H1 (cell line): Measurements from ENCODE around the gene TRUB1. TPM values are rescaled to one million over a fixed set of nuclear protein-coding genes. Genes with fewer than 3 reads are reported as not detected.

Experiments
- CTCF ChIA-PET: fragments of 300-600 bp; sonication (Branson Sonifier 250); formaldehyde crosslinking; loops from one replicate; lab custom pipeline; 2021; ENCODE audit not compliant: partially characterized antibody; lab: Charles Lee
- POLR2A ChIA-PET: fragments of 300-600 bp; sonication (Branson Sonifier 250); formaldehyde crosslinking; loops from one replicate; lab custom pipeline; 2021; ENCODE audit warnings: inconsistent platforms; ENCODE audit not compliant: partially characterized antibody; lab: Charles Lee
- DNase-seq, 2 experiments: peaks; one replicate each; pipeline versions ENCODE4 v3.0.0 to v3.0.0-alpha.2; 2010 to 2022; ENCODE audit warnings: low spot score in 2 of 2, low read depth in 1 of 2, mixed read lengths in 1 of 2
- FAIRE-seq: peaks from 2 replicates; lab custom pipeline; 2011; peaks lifted over from hg19 to GRCh38; lab: Jason Lieb, UNC
- H2AFZ ChIP-seq: 2 replicates; pipeline ENCODE4 v1.8.1; 2012; ENCODE audit warnings: low read length, inconsistent platforms
- H2AK5ac ChIP-seq: 2 replicates; pipeline ENCODE4 v1.6.1; 2013; ENCODE audit warnings: low read depth, low read length
- H2BK120ac ChIP-seq: replicated peaks from 2 replicates; pipeline ENCODE3; 2013; ENCODE audit warnings: low read depth, low read length, inconsistent platforms
- H2BK12ac ChIP-seq: 2 replicates; pipeline ENCODE4 v1.6.1; 2013; ENCODE audit warnings: low read depth, low read length
- H2BK15ac ChIP-seq: 2 replicates; pipeline ENCODE4 v1.6.1; 2013; ENCODE audit warnings: low read length
- H2BK20ac ChIP-seq: 2 replicates; pipeline ENCODE4 v1.6.1; 2013; ENCODE audit warnings: low read length
- H2BK5ac ChIP-seq: 2 replicates; pipeline ENCODE4 v1.6.1; 2013; ENCODE audit warnings: low read depth, low read length
- H3K14ac ChIP-seq: 2 replicates; pipeline ENCODE4 v1.6.1; 2013; ENCODE audit warnings: inconsistent platforms; ENCODE audit not compliant: insufficient read length
- H3K18ac ChIP-seq: 2 replicates; pipeline ENCODE4 v1.6.1; 2013; ENCODE audit warnings: low read length; ENCODE audit errors: extremely low read depth
- H3K23ac ChIP-seq: 2 replicates; pipeline ENCODE4 v1.6.1; 2013; ENCODE audit warnings: inconsistent platforms; ENCODE audit not compliant: insufficient read length
- H3K23me2 ChIP-seq: 2 replicates; pipeline ENCODE4 v1.6.1; 2013; ENCODE audit warnings: low read depth, low read length
- H3K27ac ChIP-seq: 2 replicates; pipeline ENCODE4 v1.6.1; 2011; ENCODE audit warnings: low read depth, low read length, inconsistent platforms
- H3K27me3 ChIP-seq, 4 experiments: replicated peaks in 1 of 4; 1 replicate in 1 of 4; 2 replicates in 3 of 4; pipeline versions ENCODE4 v1.6.1 to v1.8.1; 2011 to 2013; ENCODE audit warnings: low read length in 3 of 4, mild to moderate bottlenecking in 3 of 4, inconsistent platforms in 2 of 4, mixed read lengths in 2 of 4, moderate library complexity in 1 of 4; ENCODE audit not compliant: control insufficient read depth in 3 of 4, insufficient read depth in 3 of 4; ENCODE audit errors: extremely low read depth in 1 of 4
- H3K36me3 ChIP-seq, 4 experiments: 2 replicates each; pipeline versions ENCODE4 v1.6.1 to v1.8.1; 2011 to 2013; ENCODE audit warnings: mild to moderate bottlenecking in 4 of 4, low read length in 3 of 4, moderate library complexity in 2 of 4, control low read depth in 1 of 4, inconsistent platforms in 1 of 4; ENCODE audit not compliant: insufficient read depth in 4 of 4, control insufficient read depth in 2 of 4
- H3K4ac ChIP-seq: replicated peaks from 2 replicates; pipeline ENCODE3; 2013; ENCODE audit warnings: low read length, low read depth, mixed read lengths, inconsistent platforms; ENCODE audit not compliant: insufficient read length
- H3K4me1 ChIP-seq, 4 experiments: replicated peaks in 1 of 4; 1 replicate in 1 of 4; 2 replicates in 3 of 4; pipeline versions ENCODE4 v1.6.1 to v1.8.1; 2011 to 2013; ENCODE audit warnings: low read length in 3 of 4, inconsistent platforms in 2 of 4, mixed read lengths in 1 of 4; ENCODE audit not compliant: insufficient read depth in 4 of 4, control insufficient read depth in 3 of 4
- H3K4me2 ChIP-seq, 2 experiments: 2 replicates each; pipeline versions ENCODE4 v1.6.1 to v1.8.1; 2011 to 2013; ENCODE audit warnings: low read depth in 2 of 2, low read length in 2 of 2, control low read depth in 1 of 2, inconsistent platforms in 1 of 2, mild to moderate bottlenecking in 1 of 2; ENCODE audit not compliant: insufficient read depth in 1 of 2
- H3K4me3 ChIP-seq, 4 experiments: fragments of 200-600, 300-600 bp in 1 of 4; sonication (generic), shearing (Covaris generic), sonication (Bioruptor Twin) in 1 of 4; 2 replicates each; pipeline versions ENCODE4 v1.5.1 to v1.8.1; 2011 to 2016; ENCODE audit warnings: low read length in 4 of 4, low read depth in 3 of 4, control low read depth in 2 of 4, inconsistent platforms in 2 of 4, mild to moderate bottlenecking in 2 of 4, mixed read lengths in 1 of 4, moderate library complexity in 1 of 4; ENCODE audit not compliant: insufficient read depth in 2 of 4; ENCODE audit errors: extremely low read depth in 1 of 4
- H3K56ac ChIP-seq: replicated peaks from 2 replicates; pipeline ENCODE3; 2013; ENCODE audit warnings: low read depth, mild to moderate bottlenecking, mixed read lengths, low read length, inconsistent platforms; ENCODE audit not compliant: insufficient read length
- H3K79me1 ChIP-seq: 2 replicates; pipeline ENCODE4 v1.6.1; 2013; ENCODE audit warnings: low read depth, low read length, control low read depth
- H3K79me2 ChIP-seq, 2 experiments: 2 replicates each; pipeline versions ENCODE4 v1.6.1 to v1.8.1; 2012 to 2013; ENCODE audit warnings: low read length in 2 of 2, mild to moderate bottlenecking in 2 of 2, inconsistent platforms in 1 of 2; ENCODE audit not compliant: insufficient read depth in 2 of 2, control insufficient read depth in 1 of 2
- H3K9ac ChIP-seq, 4 experiments: replicated peaks in 1 of 4; 1 replicate in 1 of 4; 2 replicates in 3 of 4; pipeline versions ENCODE4 v1.6.1 to v1.8.1; 2011 to 2013; ENCODE audit warnings: low read depth in 3 of 4, low read length in 3 of 4, control low read depth in 2 of 4, mild to moderate bottlenecking in 2 of 4, moderate library complexity in 2 of 4, inconsistent platforms in 1 of 4; ENCODE audit errors: extremely low read depth in 1 of 4
- H3K9me3 ChIP-seq, 2 experiments: 2 replicates each; pipeline versions ENCODE4 v1.6.1 to v1.8.1; 2012 to 2013; ENCODE audit warnings: mild to moderate bottlenecking in 2 of 2, moderate library complexity in 2 of 2, control low read depth in 1 of 2, inconsistent platforms in 1 of 2, low read depth in 1 of 2, low read length in 1 of 2, mixed read lengths in 1 of 2; ENCODE audit not compliant: insufficient read depth in 2 of 2
- H4K20me1 ChIP-seq, 2 experiments: replicated peaks in 1 of 2; 2 replicates each; pipeline versions ENCODE3 to v1.8.1; 2011 to 2013; ENCODE audit warnings: inconsistent platforms in 2 of 2, low read length in 2 of 2, mild to moderate bottlenecking in 1 of 2; ENCODE audit not compliant: insufficient read depth in 2 of 2, control insufficient read depth in 1 of 2
- H4K5ac ChIP-seq: 2 replicates; pipeline ENCODE4 v1.6.1; 2013; ENCODE audit warnings: low read length, low read depth, mixed read lengths, inconsistent platforms; ENCODE audit not compliant: insufficient read length
- H4K8ac ChIP-seq: 2 replicates; pipeline ENCODE4 v1.8.0; 2013; ENCODE audit warnings: mild to moderate bottlenecking, moderate library complexity, low read length, inconsistent platforms; ENCODE audit not compliant: insufficient read depth; ENCODE audit errors: extremely low read depth
- H4K91ac ChIP-seq: replicated peaks from 2 replicates; pipeline ENCODE3; 2013; ENCODE audit warnings: low read length, mixed read lengths, inconsistent platforms; ENCODE audit not compliant: insufficient read length
- ASH2L ChIP-seq: fragments of 200-600, 300-600 bp; sonication (generic); IDR thresholded peaks from one replicate; pipeline ENCODE4 v1.7.1; 2017; ENCODE audit warnings: low read length
- CTBP2 ChIP-seq: IDR thresholded peaks from 2 replicates; pipeline ENCODE4 v1.7.0; 2011; ENCODE audit warnings: borderline replicate concordance, mild to moderate bottlenecking, moderate library complexity, mixed read lengths, low read length; ENCODE audit not compliant: insufficient read depth, insufficient read length
- E2F6 ChIP-seq: IDR thresholded peaks from 2 replicates; pipeline ENCODE4 v1.6.1; 2012; ENCODE audit warnings: inconsistent platforms
- EZH2 ChIP-seq: fragments of 200-600 bp; sonication (generic); IDR thresholded peaks from 2 replicates; pipeline ENCODE4 v1.7.1; 2012; ENCODE audit warnings: low read depth, mild to moderate bottlenecking, moderate library complexity, low read length, inconsistent platforms; ENCODE audit not compliant: severe bottlenecking
- GABPA ChIP-seq: IDR thresholded peaks from 2 replicates; pipeline ENCODE4 v1.6.1; 2011; ENCODE audit warnings: mild to moderate bottlenecking, low read length, moderate library complexity, borderline replicate concordance; ENCODE audit not compliant: insufficient read depth
- RFX5 ChIP-seq: IDR thresholded peaks from 2 replicates; pipeline ENCODE4 v1.6.1; 2011; ENCODE audit warnings: low read depth, low read length, improper control_type of control experiment, borderline replicate concordance
- SAP30 ChIP-seq: fragments of 300-600 bp; sonication (generic); IDR thresholded peaks from 2 replicates; pipeline ENCODE4 v1.7.1; 2012; ENCODE audit warnings: low read length, moderate library complexity, mild to moderate bottlenecking, inconsistent platforms; ENCODE audit not compliant: insufficient read depth, insufficient replicate concordance
- SP1 ChIP-seq: IDR thresholded peaks from 2 replicates; pipeline ENCODE4 v1.6.1; 2011; ENCODE audit warnings: low read depth, low read length
- WGBS, 2 experiments: shearing (Covaris generic) in 1 of 2; methylation state at CpG; one replicate each; pipeline versions ENCODE4 v1.1.6 to v1.1.7; 2013 to 2015; ENCODE audit warnings: low lambda C conversion rate in 2 of 2, mixed read lengths in 2 of 2, inconsistent platforms in 1 of 2, low coverage in 1 of 2, missing lambda C conversion rate in 1 of 2; ENCODE audit not compliant: insufficient replicate concordance in 2 of 2, insufficient coverage in 1 of 2, insufficient read length in 1 of 2; ENCODE audit errors: extremely low coverage in 1 of 2, missing lambda C conversion rate in 1 of 2; 5-methylcytosine and 5-hydroxymethylcytosine counted together
- polyA plus RNA-seq, 7 experiments: library from polyadenylated mRNA; depleted of rRNA in 3 of 7; stranded (reverse) in 5 of 7; unstranded in 2 of 7; fragments of >200 nt in 5 of 7; fragments of 200-250 nt in 2 of 7; gene quantifications; 1 replicate in 5 of 7; 2 replicates in 1 of 7; 4 replicates in 1 of 7; pipeline versions ENCODE4 v1.2.1 to v1.2.3, GENCODE V29; 2011 to 2013; ENCODE audit warnings: missing spikeins in 2 of 7, mixed read lengths in 2 of 7
- total RNA-seq: library from RNA; stranded (reverse); fragmentation: NEBNext Ultra II Directional; extraction: Animal tissue kit (Norgen Biotek cat#: 25700); gene quantifications from 2 replicates; pipeline ENCODE4 v1.2.1, GENCODE V29; 2021

TRUB1 gene
- total and polyA plus RNA-seq, 2 of the 8 experiments (the other 6 are each of a cell fraction or from before 2014, with no cell fraction given): 6.3 to 22.2 TPM

GRCh38 chr10:114996542-114996941 is 58.5 kb downstream of the TRUB1 start:
- no peak overlapping the region for H2BK12ac ChIP-seq
- TF ChIP-seq E2F6 (no peak), EZH2 (no peak), SP1 (no peak), ASH2L (no peak), SAP30 (no peak), GABPA (no peak), CTBP2 (no peak), RFX5 (no peak)
- TF ChIP-seq, all 59 proteins: peak for 0
- Histone ChIP-seq H4K8ac (no peak overlapping the region), H2AK5ac (no peak overlapping the region), H4K20me1 (no peaks in the 10 kb centered on the region), H3K9ac (no peak overlapping the region), H3K4me1 (peaks cover 0 to 6% (median 2%) of the 10 kb centered on the region in 4 experiments; a peak in 4 of 7 replicates), H2BK15ac (no peak overlapping the region), H4K5ac (no peak overlapping the region), H3K27ac (no peak overlapping the region), H3K27me3 (no peaks in the 10 kb centered on the region), H3K4ac (no peak overlapping the region), H3K36me3 (no peaks in the 10 kb centered on the region), H3K79me2 (no peaks in the 10 kb centered on the region), H2BK120ac (no peak overlapping the region), H3K14ac (no peak overlapping the region), H3K23me2 (no peaks in the 10 kb centered on the region), H3K79me1 (no peaks in the 10 kb centered on the region), H2AFZ (no peak overlapping the region), H2BK5ac (no peak overlapping the region), H4K91ac (no peak overlapping the region), H3K9me3 (no peaks in the 10 kb centered on the region), H2BK20ac (no peak overlapping the region), H3K23ac (no peak overlapping the region), H3K18ac (no peak overlapping the region), H3K4me2 (no peak overlapping the region), H3K4me3 (no peak overlapping the region), H3K56ac (no peak overlapping the region)
- no peak for FAIRE-seq
- ChIA-PET POLR2A (interaction anchor here (1.6 kb wide), 1 partner anchor 12 kb away, joined by 4 read pairs; no protein-coding TSS in a partner anchor), CTCF (interaction anchor here (1.0 to 2.0 kb wide), 3 partner anchors 12 to 119 kb away, joined by 3 to 12 read pairs (median 6); no protein-coding TSS in a partner anchor)
- WGBS, 2 experiments: 93% methylated on average over 4 of the region's 4 CpGs; no CpG with 5 or more reads in 1 of the 2 experiments
- DNase-seq: no peak
